Measurements from ENCODE around the gene MXD4.

- TF ChIP-seq CTCF (IDR thresholded peaks at IDR 0.05) (no peak), EZH2 (IDR thresholded peaks at IDR 0.05) (no peak)
These were observed 21.3 kb upstream of the MXD4 start for GRCh38 chr4:2283199-2283711.

Measured in neural progenitor cell (in vitro differentiated cells).